ENCODE measurements around the gene RAD9A.
A peak's percentile ranks its signal among the peaks of the same experiment; 100 is the strongest.

The RAD9A gene

DNA sequence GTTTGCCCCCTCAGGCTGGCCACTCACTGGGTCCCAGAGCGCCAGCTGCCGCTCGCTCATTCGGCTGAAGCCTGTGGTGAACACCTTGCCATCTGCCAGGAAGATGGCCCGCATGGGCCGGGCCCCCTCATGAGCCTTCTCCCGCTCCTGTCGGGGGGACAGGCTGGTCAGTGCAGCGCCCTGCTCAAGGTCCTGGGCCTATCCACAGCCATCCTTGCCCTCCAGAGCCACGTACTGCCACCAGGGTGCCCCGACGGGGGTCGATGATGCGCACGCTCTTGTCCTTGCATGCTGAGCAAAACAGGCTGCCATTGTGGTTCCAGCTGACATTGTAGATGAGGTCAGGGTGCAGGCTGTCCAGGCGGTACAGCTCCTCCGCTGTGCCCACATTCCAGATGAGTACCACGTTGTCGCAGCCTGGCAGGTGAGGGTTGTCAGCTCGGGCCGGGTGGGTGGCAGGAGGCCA is 49.3 kb downstream of the RAD9A start:
- no peak for DNase-seq (ENCODE audit: low read depth)
- H3K4me3 ChIP-seq (ENCODE audit: control insufficient read depth, low read depth, low read length) = no peak overlapping the region
- TF ChIP-seq, protein P1, sequence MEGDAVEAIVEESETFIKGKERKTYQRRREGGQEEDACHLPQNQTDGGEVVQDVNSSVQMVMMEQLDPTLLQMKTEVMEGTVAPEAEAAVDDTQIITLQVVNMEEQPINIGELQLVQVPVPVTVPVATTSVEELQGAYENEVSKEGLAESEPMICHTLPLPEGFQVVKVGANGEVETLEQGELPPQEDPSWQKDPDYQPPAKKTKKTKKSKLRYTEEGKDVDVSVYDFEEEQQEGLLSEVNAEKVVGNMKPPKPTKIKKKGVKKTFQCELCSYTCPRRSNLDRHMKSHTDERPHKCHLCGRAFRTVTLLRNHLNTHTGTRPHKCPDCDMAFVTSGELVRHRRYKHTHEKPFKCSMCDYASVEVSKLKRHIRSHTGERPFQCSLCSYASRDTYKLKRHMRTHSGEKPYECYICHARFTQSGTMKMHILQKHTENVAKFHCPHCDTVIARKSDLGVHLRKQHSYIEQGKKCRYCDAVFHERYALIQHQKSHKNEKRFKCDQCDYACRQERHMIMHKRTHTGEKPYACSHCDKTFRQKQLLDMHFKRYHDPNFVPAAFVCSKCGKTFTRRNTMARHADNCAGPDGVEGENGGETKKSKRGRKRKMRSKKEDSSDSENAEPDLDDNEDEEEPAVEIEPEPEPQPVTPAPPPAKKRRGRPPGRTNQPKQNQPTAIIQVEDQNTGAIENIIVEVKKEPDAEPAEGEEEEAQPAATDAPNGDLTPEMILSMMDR (IDR thresholded peaks at IDR 0.05; ENCODE audit: control insufficient read depth, insufficient read depth, low read depth, low read length, missing control alignments) = no peak

DNA sequence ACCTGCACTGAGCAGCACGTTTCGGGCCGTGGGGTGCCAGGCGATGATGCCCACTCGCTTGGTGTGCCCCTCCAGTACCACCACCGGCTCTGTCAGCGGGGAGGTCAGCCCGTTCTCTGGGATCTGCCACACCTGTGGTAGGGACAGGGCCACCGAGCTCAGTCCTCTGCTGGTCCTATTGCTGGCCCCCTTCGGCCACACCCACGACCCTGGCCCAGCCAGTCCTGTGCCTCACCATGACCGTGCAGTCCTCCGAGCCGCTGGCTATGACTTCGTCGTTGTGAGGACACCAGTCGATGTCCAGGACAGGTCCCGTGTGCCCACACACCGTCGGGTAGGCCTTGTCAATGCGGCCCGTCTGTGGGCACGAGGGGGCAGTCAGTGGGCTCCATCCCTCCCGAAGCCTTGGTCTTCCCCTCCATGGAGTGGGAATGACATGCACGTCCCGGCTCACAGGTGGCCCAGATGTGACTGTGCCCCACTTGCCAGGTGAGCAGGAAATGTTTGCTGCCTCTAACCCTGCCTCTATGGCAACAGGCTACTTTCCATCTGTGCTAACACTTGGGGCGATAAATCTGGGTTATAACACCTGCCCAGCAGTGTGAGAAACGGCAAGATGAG is 50.1 kb downstream of the RAD9A start:
- TF ChIP-seq, protein P1 (IDR thresholded peaks at IDR 0.05; ENCODE audit: control insufficient read depth, insufficient read depth, low read depth, low read length, missing control alignments) = no peak
- no peak for DNase-seq (ENCODE audit: low read depth)
- peak overlapping the region; percentile 95 for H3K4me3 ChIP-seq (ENCODE audit: control insufficient read depth, low read depth, low read length)

DNA sequence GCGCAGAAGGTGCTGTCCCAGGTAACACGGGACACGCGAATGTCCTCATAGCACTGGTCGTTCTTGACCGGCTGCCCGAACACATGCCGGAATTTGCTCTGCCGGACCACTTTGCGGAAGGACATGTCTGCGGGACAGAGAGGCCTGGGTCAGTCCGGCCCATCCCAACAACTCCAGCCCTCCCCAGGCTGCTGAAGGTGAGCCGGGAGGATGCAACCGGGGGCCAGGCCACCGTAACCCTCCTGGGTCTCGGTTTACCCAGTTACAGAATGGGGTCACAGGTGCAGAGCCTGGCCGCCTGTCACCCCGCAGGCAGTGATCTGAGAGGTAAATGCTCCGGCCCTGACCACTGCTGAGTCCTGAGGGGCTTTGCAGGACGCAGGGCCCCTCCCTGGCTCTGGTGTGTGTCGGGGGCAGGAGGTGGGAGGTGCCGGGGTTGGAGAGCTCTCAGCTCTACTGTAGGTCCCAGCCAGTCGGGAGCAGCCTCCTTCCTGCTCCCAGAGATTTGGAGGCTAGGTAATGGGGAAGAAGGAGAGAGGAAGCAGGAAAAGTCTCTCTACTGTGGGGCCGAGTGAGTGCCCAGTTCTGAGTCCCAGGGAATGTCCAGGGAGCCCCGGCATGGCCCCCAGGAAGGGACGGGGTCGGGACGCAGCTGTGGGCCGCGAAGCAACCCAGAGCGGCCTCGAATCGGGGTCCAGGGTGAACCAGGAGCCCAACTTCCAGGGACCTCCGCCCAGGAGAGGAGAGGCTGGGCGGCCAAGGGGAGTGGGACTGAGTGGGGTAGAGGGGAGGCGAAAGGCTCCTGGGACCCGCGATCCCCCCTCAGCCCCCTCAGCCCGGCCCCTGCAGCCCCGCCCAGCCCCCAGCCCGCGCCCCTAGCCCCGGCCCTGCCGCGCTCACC is 51.0 kb downstream of the RAD9A start:
- TF ChIP-seq, protein P1 (IDR thresholded peaks at IDR 0.05; ENCODE audit: control insufficient read depth, insufficient read depth, low read depth, low read length, missing control alignments) = no peak
- DNase-seq (ENCODE audit: low read depth) = no peak

DNA sequence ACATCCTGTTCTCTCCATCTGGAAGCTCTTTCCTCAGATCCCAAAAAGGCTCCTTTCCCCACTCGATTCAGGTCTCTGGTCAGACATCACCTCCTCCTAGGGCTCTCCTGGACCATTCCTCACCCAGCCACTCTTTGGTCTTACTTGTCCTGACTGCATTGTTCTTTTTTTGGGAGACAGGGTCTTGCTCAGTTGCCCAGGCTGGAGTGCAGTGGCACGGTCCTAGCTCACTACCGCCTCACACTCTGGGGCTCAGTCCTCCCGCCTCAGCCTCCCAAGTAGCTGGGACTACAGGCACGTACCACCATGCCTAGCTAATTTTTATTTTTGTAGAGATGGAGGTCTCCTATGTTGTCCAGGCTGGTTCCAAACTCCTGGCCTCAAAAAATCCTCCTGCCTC is 53.7 kb downstream of the RAD9A start:
- no peak overlapping the region for H3K4me3 ChIP-seq (ENCODE audit: control insufficient read depth, low read depth, low read length)
- TF ChIP-seq, protein P1 (IDR thresholded peaks at IDR 0.05; ENCODE audit: control insufficient read depth, insufficient read depth, low read depth, low read length, missing control alignments) = no peak
- DNase-seq (ENCODE audit: low read depth) = no peak

More for the DNA sequence above, 51.0 kb downstream of the RAD9A start:
- peak overlapping the region; percentile 95 for H3K4me3 ChIP-seq (ENCODE audit: control insufficient read depth, low read depth, low read length)
